H1 (cell line): Measurements from ENCODE around the gene TXK. TPM values are rescaled to one million over a fixed set of nuclear protein-coding genes. Genes with fewer than 3 reads are reported as not detected.

ENCODE experiments used
- JUN ChIP-seq: IDR thresholded peaks from 2 replicates; pipeline ENCODE4 v1.6.1; 2011; ENCODE audit warnings: low read depth, mild to moderate bottlenecking, improper control_type of control experiment, low read length
- polyA plus RNA-seq, 7 experiments: library from polyadenylated mRNA; depleted of rRNA in 3 of 7; stranded (reverse) in 5 of 7; unstranded in 2 of 7; fragments of >200 nt in 5 of 7; fragments of 200-250 nt in 2 of 7; gene quantifications; 1 replicate in 5 of 7; 2 replicates in 1 of 7; 4 replicates in 1 of 7; pipeline versions ENCODE4 v1.2.1 to v1.2.3, GENCODE V29; 2011 to 2013; ENCODE audit warnings: missing spikeins in 2 of 7, mixed read lengths in 2 of 7
- total RNA-seq: library from RNA; stranded (reverse); fragmentation: NEBNext Ultra II Directional; extraction: Animal tissue kit (Norgen Biotek cat#: 25700); gene quantifications from 2 replicates; pipeline ENCODE4 v1.2.1, GENCODE V29; 2021

Gene TXK
- total and polyA plus RNA-seq, 2 of the 8 experiments (the other 6 are each of a cell fraction or from before 2014, with no cell fraction given): not detected

- TF ChIP-seq JUN: no peak
- TF ChIP-seq, all 59 proteins: peak for 0
Observed at GRCh38 chr4:48126621-48127020, 7.4 kb downstream of the TXK start (continued).
